ENCODE data around the gene LCE3D.
A peak's percentile ranks its signal among the peaks of the same experiment; 100 is the strongest.

DNA sequence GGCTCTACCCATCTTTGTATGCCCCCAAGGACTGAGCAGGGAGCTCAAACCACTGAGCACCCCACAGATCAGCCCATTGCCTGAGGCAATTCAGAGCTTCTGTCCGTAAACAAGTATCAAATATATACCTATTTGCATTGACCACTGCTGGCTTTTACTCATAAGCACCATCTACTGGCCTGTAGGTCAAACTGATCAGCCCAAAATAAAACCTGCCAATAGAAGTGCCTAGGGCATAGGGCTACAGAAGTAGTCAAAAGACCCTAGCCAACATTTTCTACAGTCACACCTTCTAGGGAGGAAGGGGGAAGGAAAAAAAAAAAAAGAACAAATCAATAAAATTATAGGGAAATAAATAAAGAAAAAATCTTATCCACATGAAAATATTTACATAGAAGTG lies 5.3 kb upstream of the LCE3D start:
- TF ChIP-seq, protein P1, sequence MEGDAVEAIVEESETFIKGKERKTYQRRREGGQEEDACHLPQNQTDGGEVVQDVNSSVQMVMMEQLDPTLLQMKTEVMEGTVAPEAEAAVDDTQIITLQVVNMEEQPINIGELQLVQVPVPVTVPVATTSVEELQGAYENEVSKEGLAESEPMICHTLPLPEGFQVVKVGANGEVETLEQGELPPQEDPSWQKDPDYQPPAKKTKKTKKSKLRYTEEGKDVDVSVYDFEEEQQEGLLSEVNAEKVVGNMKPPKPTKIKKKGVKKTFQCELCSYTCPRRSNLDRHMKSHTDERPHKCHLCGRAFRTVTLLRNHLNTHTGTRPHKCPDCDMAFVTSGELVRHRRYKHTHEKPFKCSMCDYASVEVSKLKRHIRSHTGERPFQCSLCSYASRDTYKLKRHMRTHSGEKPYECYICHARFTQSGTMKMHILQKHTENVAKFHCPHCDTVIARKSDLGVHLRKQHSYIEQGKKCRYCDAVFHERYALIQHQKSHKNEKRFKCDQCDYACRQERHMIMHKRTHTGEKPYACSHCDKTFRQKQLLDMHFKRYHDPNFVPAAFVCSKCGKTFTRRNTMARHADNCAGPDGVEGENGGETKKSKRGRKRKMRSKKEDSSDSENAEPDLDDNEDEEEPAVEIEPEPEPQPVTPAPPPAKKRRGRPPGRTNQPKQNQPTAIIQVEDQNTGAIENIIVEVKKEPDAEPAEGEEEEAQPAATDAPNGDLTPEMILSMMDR (IDR thresholded peaks at IDR 0.05; ENCODE audit: low read length) = peak; percentile 19
- TF ChIP-seq EZH2 (optimal IDR thresholded peaks at IDR 0.05; ENCODE audit: low read depth, low read length) = no peak
- no peak for TF ChIP-seq EZH2phosphoT487 (IDR thresholded peaks at IDR 0.05; ENCODE audit: low read length)

Measured in MM.1S (cell line).